Panc1 (cell line): Measurements from ENCODE around the gene CRIP3.

Experiments used
- POLR2AphosphoS5 ChIP-seq: IDR thresholded peaks from 2 replicates; pipeline ENCODE4 v1.6.1; 2012; ENCODE audit warnings: mild to moderate bottlenecking, low read depth, low read length, moderate library complexity
- TF ChIP-seq, protein P1 (sequence below): fragments of 450-650 bp; IDR thresholded peaks from 2 replicates; pipeline ENCODE4 v1.5.1; 2017; ENCODE audit warnings: mild to moderate bottlenecking

DNA sequence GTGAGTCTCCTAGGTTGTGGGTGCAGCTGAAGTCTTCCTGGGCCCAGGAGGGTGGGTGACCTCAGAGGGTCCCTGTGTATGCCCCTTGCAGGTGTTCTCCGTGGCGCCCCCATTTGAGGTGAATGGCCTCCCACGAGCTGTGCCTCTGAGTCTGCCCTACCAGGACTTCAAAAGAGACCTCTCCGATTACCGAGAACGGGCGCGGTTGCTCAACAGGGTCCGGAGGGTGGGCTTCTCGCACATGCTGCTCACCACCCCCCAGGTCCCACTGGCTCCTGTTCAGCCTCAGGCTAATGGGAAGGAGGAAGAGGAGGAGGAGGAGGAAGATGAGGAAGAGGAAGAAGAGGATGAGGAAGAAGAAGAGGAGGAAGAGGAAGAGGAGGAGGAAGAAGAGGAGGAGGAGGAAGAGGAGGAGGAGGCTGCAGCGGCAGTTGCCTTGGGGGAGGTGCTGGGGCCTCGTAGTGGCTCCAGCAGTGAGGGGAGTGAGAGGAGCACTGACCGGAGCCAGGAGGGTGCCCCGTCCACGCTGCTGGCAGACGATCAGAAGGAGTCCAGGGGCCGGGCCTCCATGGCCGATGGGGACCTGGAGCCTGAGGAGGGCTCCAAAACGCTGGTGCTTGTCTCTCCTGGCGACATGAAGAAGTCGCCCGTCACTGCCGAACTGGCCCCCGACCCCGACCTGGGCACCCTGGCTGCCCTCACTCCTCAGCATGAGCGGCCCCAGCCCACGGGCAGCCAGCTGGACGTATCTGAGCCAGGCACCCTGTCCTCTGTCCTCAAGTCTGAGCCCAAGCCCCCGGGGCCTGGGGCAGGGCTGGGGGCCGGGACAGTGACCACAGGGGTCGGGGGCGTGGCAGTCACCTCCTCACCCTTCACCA lies 25.8 kb downstream of the CRIP3 start:
- no peak for TF ChIP-seq POLR2AphosphoS5
- TF ChIP-seq, protein P1, sequence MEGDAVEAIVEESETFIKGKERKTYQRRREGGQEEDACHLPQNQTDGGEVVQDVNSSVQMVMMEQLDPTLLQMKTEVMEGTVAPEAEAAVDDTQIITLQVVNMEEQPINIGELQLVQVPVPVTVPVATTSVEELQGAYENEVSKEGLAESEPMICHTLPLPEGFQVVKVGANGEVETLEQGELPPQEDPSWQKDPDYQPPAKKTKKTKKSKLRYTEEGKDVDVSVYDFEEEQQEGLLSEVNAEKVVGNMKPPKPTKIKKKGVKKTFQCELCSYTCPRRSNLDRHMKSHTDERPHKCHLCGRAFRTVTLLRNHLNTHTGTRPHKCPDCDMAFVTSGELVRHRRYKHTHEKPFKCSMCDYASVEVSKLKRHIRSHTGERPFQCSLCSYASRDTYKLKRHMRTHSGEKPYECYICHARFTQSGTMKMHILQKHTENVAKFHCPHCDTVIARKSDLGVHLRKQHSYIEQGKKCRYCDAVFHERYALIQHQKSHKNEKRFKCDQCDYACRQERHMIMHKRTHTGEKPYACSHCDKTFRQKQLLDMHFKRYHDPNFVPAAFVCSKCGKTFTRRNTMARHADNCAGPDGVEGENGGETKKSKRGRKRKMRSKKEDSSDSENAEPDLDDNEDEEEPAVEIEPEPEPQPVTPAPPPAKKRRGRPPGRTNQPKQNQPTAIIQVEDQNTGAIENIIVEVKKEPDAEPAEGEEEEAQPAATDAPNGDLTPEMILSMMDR: no peak
